ENCODE results near the gene MRPS25. TPM values are rescaled to one million over a fixed set of nuclear protein-coding genes. Genes with fewer than 3 reads are reported as not detected.
A peak's percentile ranks its signal among the peaks of the same experiment; 100 is the strongest.

Gene MRPS25
- total RNA-seq, 1 experiment from 2014 or later = 45.2 TPM

DNA sequence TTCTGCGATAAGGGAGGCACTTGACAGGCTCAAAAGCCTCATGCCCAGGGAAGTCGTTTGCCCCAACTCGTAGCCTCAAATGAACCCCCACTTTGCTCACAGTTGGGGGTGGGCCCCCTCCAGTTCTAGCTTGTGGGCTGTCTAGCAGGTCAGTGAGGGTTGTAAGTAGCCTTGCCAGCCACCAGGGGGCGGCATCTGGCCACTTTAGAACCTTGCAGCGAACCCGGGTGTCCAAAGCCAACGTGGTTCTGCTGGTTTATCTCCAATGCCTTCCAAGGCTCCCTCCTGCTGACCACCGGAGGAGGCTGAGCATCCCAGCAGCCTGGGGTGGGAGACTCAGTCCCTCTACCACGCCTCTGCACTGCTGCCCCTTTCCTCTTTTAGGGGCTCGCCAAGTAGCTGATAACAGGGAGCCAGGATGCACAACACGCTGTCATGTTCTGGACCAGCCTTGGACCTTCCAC lies 43.0 kb upstream of the MRPS25 start:
- Histone ChIP-seq H3K4me1 (ENCODE audit: control insufficient read depth, insufficient read depth, low read length) (no peaks in the 10 kb centered on the region), H3K9me3 (ENCODE audit: control insufficient read depth, insufficient read depth, low read depth, low read length) (no peaks in the 10 kb centered on the region), H3K36me3 (ENCODE audit: control insufficient read depth, insufficient read depth, low read length) (no peaks in the 10 kb centered on the region), H3K27me3 (ENCODE audit: control insufficient read depth, insufficient read depth, low read length) (no peaks in the 10 kb centered on the region), H3K4me3 (ENCODE audit: low read depth in 2 of 2, low read length in 2 of 2) (peak overlapping the region in 1 of 2 experiments; percentile 3; a peak in 1 of 4 replicates), H3K27ac (ENCODE audit: low read length) (no peak overlapping the region)
- DNase-seq (ENCODE audit: low read depth, low spot score) (peak; percentile 48), ATAC-seq (peak; percentile 92)
- POLR2A ChIA-PET = no interaction called here
- TF ChIP-seq, protein P1, sequence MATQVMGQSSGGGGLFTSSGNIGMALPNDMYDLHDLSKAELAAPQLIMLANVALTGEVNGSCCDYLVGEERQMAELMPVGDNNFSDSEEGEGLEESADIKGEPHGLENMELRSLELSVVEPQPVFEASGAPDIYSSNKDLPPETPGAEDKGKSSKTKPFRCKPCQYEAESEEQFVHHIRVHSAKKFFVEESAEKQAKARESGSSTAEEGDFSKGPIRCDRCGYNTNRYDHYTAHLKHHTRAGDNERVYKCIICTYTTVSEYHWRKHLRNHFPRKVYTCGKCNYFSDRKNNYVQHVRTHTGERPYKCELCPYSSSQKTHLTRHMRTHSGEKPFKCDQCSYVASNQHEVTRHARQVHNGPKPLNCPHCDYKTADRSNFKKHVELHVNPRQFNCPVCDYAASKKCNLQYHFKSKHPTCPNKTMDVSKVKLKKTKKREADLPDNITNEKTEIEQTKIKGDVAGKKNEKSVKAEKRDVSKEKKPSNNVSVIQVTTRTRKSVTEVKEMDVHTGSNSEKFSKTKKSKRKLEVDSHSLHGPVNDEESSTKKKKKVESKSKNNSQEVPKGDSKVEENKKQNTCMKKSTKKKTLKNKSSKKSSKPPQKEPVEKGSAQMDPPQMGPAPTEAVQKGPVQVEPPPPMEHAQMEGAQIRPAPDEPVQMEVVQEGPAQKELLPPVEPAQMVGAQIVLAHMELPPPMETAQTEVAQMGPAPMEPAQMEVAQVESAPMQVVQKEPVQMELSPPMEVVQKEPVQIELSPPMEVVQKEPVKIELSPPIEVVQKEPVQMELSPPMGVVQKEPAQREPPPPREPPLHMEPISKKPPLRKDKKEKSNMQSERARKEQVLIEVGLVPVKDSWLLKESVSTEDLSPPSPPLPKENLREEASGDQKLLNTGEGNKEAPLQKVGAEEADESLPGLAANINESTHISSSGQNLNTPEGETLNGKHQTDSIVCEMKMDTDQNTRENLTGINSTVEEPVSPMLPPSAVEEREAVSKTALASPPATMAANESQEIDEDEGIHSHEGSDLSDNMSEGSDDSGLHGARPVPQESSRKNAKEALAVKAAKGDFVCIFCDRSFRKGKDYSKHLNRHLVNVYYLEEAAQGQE (IDR thresholded peaks at IDR 0.05; ENCODE audit: insufficient read depth in 1 of 2, low read depth in 2 of 2, low read length in 1 of 2) = no peak
- TF ChIP-seq, protein P2, sequence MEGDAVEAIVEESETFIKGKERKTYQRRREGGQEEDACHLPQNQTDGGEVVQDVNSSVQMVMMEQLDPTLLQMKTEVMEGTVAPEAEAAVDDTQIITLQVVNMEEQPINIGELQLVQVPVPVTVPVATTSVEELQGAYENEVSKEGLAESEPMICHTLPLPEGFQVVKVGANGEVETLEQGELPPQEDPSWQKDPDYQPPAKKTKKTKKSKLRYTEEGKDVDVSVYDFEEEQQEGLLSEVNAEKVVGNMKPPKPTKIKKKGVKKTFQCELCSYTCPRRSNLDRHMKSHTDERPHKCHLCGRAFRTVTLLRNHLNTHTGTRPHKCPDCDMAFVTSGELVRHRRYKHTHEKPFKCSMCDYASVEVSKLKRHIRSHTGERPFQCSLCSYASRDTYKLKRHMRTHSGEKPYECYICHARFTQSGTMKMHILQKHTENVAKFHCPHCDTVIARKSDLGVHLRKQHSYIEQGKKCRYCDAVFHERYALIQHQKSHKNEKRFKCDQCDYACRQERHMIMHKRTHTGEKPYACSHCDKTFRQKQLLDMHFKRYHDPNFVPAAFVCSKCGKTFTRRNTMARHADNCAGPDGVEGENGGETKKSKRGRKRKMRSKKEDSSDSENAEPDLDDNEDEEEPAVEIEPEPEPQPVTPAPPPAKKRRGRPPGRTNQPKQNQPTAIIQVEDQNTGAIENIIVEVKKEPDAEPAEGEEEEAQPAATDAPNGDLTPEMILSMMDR (IDR thresholded peaks at IDR 0.05) = peak; percentile 89
- no peak for TF ChIP-seq POLR2AphosphoS5 (IDR thresholded peaks at IDR 0.05; ENCODE audit: low read depth, low read length)
- no TSS peak for BruUV-seq (replicated peaks)
- in situ Hi-C loops (cut with HindIII; ENCODE audit: low pct_unique_long_range_greater_than_20kb, low sequenced_read_pairs) (no loop called here), intact Hi-C loops (cut with micrococcal nuclease; ENCODE audit: unreplicated experiment) (loop anchor here (2.0 to 10.0 kb wide), 2 partner anchors 95 to 297 kb away; no protein-coding TSS in a partner anchor)
- CTCF ChIA-PET = interaction anchor here (0.8 kb wide), 1 partner anchor 95 kb away, joined by 4 read pairs; no protein-coding TSS in a partner anchor

DNA sequence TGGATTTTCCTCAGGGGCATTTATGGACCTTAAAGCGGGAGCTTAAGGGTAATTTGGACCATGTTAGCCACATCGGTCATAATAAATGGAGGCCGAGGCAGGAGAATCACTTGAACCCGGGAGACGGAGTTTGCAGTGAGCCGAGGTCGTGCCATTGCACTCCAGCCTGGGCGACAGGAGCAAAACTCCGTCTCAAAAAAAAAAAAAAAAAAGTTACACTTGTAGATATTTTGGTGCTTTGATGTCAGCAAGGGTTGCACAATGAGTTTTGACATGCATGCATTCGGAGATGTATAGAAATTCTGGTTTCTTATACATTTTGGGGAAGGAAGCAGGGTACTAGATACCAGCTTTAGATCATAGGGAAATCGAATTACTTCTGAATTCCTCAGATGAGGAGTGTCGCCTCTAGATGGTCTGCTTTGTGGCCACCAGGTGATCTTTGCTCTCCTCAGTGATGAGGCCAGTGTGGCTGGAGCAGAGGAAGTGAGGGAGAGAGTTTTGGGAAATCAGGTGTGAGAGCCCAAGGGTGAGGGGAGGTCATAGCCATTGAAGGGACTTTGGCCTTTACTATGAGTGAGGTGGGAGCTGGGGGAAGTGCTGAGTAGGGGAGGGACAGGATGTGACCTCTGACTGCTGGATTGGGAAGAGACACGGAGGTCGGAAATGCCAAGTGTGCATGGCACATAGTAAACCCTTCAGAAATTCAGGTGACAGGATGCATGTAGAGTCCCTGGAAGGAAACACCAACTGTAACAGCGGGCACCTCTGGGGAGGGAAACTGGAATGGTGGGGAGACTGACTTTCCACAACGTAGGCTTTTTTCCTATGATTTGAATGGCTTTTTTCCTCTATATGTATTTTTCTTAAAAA lies 42.2 kb upstream of the MRPS25 start:
- ATAC-seq = peak; percentile 40; the same call in 1 of the 2 replicates
- CTCF ChIA-PET = interaction anchor here (0.8 kb wide), 1 partner anchor 96 kb away, joined by 4 read pairs; no protein-coding TSS in a partner anchor
- H3K36me3 ChIP-seq (ENCODE audit: control insufficient read depth, insufficient read depth, low read length) = no peaks in the 10 kb centered on the region
- POLR2A ChIA-PET = no interaction called here
- BruUV-seq (replicated peaks) = no TSS peak
- TF ChIP-seq, protein P1 (IDR thresholded peaks at IDR 0.05; ENCODE audit: insufficient read depth in 1 of 2, low read depth in 2 of 2, low read length in 1 of 2) = no peak
- no peak for TF ChIP-seq TCF7L2 (IDR thresholded peaks at IDR 0.05; ENCODE audit: low read depth, low read length)
- no peak for TF ChIP-seq SIN3A (IDR thresholded peaks at IDR 0.05; ENCODE audit: borderline replicate concordance, insufficient read depth, low read depth, low read length)
- TF ChIP-seq, protein P2 (IDR thresholded peaks at IDR 0.05) = no peak
- TF ChIP-seq POLR2AphosphoS5 (IDR thresholded peaks at IDR 0.05; ENCODE audit: low read depth, low read length) = no peak
- DNase-seq (ENCODE audit: low read depth, low spot score) = no peak
- H3K9me3 ChIP-seq (ENCODE audit: control insufficient read depth, insufficient read depth, low read depth, low read length) = no peaks in the 10 kb centered on the region
- no peak overlapping the region for H3K27ac ChIP-seq (ENCODE audit: low read length)
- in situ Hi-C loops (cut with HindIII; ENCODE audit: low pct_unique_long_range_greater_than_20kb, low sequenced_read_pairs) (no loop called here), intact Hi-C loops (cut with micrococcal nuclease; ENCODE audit: unreplicated experiment) (loop anchor here (10.0 kb wide), 1 partner anchor 297 kb away; no protein-coding TSS in a partner anchor)
- H3K27me3 ChIP-seq (ENCODE audit: control insufficient read depth, insufficient read depth, low read length) = no peaks in the 10 kb centered on the region
- H3K4me3 ChIP-seq (ENCODE audit: low read depth in 2 of 2, low read length in 2 of 2) = no peak overlapping the region
- no peaks in the 10 kb centered on the region for H3K4me1 ChIP-seq (ENCODE audit: control insufficient read depth, insufficient read depth, low read length)
